Measurements from ENCODE around the gene MACROD2.

Gene MACROD2

GRCh38 chr20:15288106-15288505, 1292.8 kb downstream of the MACROD2 start:
- DNase-seq (ENCODE audit: low spot score): no peak

GRCh38 chr20:15289337-15289736, 1294.0 kb downstream of the MACROD2 start:
- DNase-seq (ENCODE audit: low spot score): no peak

GRCh38 chr20:15292405-15292804, 1297.1 kb downstream of the MACROD2 start:
- no peak for DNase-seq (ENCODE audit: low spot score)

- no peak for DNase-seq (ENCODE audit: low spot score)
Observed at GRCh38 chr20:15296422-15296821, 1301.1 kb downstream of the MACROD2 start.

- no peak for DNase-seq (ENCODE audit: low spot score)
Observed at GRCh38 chr20:15297059-15297875, 1302.0 kb downstream of the MACROD2 start.

- no peak for DNase-seq (ENCODE audit: low spot score)
Observed at GRCh38 chr20:15302075-15302474, 1306.8 kb downstream of the MACROD2 start.

- DNase-seq (ENCODE audit: low spot score): no peak
Observed at GRCh38 chr20:15310361-15310760, 1315.0 kb downstream of the MACROD2 start.

- DNase-seq (ENCODE audit: low spot score): no peak
Observed at GRCh38 chr20:15316556-15316955, 1321.2 kb downstream of the MACROD2 start.

- DNase-seq (ENCODE audit: low spot score): no peak
Observed at GRCh38 chr20:15317546-15318232, 1322.4 kb downstream of the MACROD2 start.

GRCh38 chr20:15318682-15319081, 1323.4 kb downstream of the MACROD2 start:
- no peak for DNase-seq (ENCODE audit: low spot score)

GRCh38 chr20:15319439-15319838, 1324.1 kb downstream of the MACROD2 start:
- DNase-seq (ENCODE audit: low spot score): no peak

GRCh38 chr20:15320941-15321340, 1325.6 kb downstream of the MACROD2 start:
- no peak for DNase-seq (ENCODE audit: low spot score)

- no peak for DNase-seq (ENCODE audit: low spot score)
Observed at GRCh38 chr20:15327123-15327522, 1331.8 kb downstream of the MACROD2 start.

- DNase-seq (ENCODE audit: low spot score): no peak
Observed at GRCh38 chr20:15328084-15328483, 1332.8 kb downstream of the MACROD2 start.

- no peak for DNase-seq (ENCODE audit: low spot score)
Observed at GRCh38 chr20:15332711-15333160, 1337.4 kb downstream of the MACROD2 start.

GRCh38 chr20:15333170-15333569, 1337.9 kb downstream of the MACROD2 start:
- no peak for DNase-seq (ENCODE audit: low spot score)

- no peak for DNase-seq (ENCODE audit: low spot score)
Observed at GRCh38 chr20:15336011-15336410, 1340.7 kb downstream of the MACROD2 start.

GRCh38 chr20:15336536-15336935, 1341.2 kb downstream of the MACROD2 start:
- no peak for DNase-seq (ENCODE audit: low spot score)

- no peak for DNase-seq (ENCODE audit: low spot score)
Observed at GRCh38 chr20:15339264-15339663, 1343.9 kb downstream of the MACROD2 start.

- no peak for DNase-seq (ENCODE audit: low spot score)
Observed at GRCh38 chr20:15342991-15343523, 1347.7 kb downstream of the MACROD2 start.

- no peak for DNase-seq (ENCODE audit: low spot score)
Observed at GRCh38 chr20:15345287-15345686, 1350.0 kb downstream of the MACROD2 start.

- no peak for DNase-seq (ENCODE audit: low spot score)
Observed at GRCh38 chr20:15346657-15347280, 1351.5 kb downstream of the MACROD2 start.

- DNase-seq (ENCODE audit: low spot score): no peak
Observed at GRCh38 chr20:15359056-15359455, 1363.7 kb downstream of the MACROD2 start.

All from germinal center (tissue), 1 donor.